Measurements from ENCODE around the gene KIAA0513. TPM values are rescaled to one million over a fixed set of nuclear protein-coding genes. Genes with fewer than 3 reads are reported as not detected.
A peak's percentile ranks its signal among the peaks of the same experiment; 100 is the strongest.

The KIAA0513 gene
- total and polyA plus RNA-seq, 2 of the 13 experiments (the other 11 are each of a cell fraction or from before 2014, with no cell fraction given), result 1.8 TPM

DNA sequence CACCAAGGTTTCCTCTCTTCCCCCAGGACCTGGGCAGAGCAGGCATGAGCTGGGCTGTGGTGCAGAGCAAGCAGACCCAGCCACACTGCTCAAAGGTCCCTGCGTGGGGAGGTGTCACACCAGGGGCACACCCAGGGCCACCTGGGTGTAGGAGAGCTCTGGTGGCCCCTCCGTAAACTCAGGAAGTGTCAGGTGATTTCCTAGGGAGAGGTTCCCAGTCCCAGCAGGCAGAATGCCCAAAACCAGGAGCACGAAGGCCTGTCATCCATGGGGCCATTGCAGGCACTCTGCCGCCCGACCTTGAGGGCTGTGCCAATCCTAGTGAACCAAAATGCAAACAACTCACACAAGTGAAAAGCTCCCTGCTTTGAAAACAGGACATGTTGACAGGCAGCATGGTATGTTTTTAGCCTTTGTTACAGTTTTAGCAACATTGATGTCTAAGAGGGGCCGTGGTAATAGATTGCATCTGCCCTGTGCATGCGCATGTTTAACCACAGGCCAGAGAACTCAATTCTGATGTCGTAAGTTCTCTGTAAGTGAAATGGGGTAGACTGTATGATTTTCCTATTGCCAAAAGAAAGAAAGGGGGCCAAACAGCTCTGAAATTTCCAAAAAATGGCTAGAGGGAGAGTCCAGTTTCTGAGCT, 63.4 kb downstream of the KIAA0513 start:
- no peak overlapping the region for H3K4me3 ChIP-seq (replicated peaks in 1 of 3; ENCODE audit: insufficient read depth in 1 of 3, low read depth in 2 of 3, low read length in 3 of 3)
- H3K9ac ChIP-seq (ENCODE audit: insufficient read depth, low read depth, low read length), result no peak overlapping the region
- no peaks in the 10 kb centered on the region for H3K36me3 ChIP-seq (replicated peaks in 1 of 2; ENCODE audit: control insufficient read depth in 1 of 2, insufficient read depth in 2 of 2, low read length in 2 of 2)
- FAIRE-seq (no peak), ATAC-seq (peak; percentile 3; the same call in 1 of the 3 replicates), DNase-seq (ENCODE audit: low spot score) (no peak)
- POLR2A ChIA-PET, result no interaction called here
- TF ChIP-seq SALL1 (CRISPR knock-in tag; IDR thresholded peaks at IDR 0.05) (peak; percentile 23; the same call in 1 of the 2 replicates), NFIB (CRISPR knock-in tag; IDR thresholded peaks at IDR 0.05; ENCODE audit: borderline replicate concordance) (0 out of 2 replicates have a peak, but pooled peaks have one; percentile 27), ZMAT3 (CRISPR knock-in tag; conservative IDR thresholded peaks at IDR 0.05) (no peak), MXI1 (IDR thresholded peaks at IDR 0.05; ENCODE audit: borderline replicate concordance, low read depth, low read length) (0 out of 3 replicates have a peak, but pooled peaks have one; percentile 14), ZNF143 (CRISPR knock-in tag; IDR thresholded peaks at IDR 0.05) (no peak)
- TF ChIP-seq, protein P1, sequence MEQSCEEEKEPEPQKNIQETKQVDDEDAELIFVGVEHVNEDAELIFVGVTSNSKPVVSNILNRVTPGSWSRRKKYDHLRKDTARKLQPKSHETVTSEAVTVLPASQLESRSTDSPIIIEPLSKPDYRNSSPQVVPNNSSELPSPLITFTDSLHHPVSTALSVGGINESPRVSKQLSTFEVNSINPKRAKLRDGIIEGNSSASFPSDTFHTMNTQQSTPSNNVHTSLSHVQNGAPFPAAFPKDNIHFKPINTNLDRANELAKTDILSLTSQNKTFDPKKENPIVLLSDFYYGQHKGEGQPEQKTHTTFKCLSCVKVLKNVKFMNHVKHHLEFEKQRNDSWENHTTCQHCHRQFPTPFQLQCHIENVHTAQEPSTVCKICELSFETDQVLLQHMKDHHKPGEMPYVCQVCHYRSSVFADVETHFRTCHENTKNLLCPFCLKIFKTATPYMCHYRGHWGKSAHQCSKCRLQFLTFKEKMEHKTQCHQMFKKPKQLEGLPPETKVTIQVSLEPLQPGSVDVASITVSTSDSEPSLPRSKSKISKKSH (CRISPR knock-in tag; IDR thresholded peaks at IDR 0.05; ENCODE audit: borderline replicate concordance), result 0 out of 2 replicates have a peak, but pooled peaks have one; percentile 31
- TF ChIP-seq, protein P2, sequence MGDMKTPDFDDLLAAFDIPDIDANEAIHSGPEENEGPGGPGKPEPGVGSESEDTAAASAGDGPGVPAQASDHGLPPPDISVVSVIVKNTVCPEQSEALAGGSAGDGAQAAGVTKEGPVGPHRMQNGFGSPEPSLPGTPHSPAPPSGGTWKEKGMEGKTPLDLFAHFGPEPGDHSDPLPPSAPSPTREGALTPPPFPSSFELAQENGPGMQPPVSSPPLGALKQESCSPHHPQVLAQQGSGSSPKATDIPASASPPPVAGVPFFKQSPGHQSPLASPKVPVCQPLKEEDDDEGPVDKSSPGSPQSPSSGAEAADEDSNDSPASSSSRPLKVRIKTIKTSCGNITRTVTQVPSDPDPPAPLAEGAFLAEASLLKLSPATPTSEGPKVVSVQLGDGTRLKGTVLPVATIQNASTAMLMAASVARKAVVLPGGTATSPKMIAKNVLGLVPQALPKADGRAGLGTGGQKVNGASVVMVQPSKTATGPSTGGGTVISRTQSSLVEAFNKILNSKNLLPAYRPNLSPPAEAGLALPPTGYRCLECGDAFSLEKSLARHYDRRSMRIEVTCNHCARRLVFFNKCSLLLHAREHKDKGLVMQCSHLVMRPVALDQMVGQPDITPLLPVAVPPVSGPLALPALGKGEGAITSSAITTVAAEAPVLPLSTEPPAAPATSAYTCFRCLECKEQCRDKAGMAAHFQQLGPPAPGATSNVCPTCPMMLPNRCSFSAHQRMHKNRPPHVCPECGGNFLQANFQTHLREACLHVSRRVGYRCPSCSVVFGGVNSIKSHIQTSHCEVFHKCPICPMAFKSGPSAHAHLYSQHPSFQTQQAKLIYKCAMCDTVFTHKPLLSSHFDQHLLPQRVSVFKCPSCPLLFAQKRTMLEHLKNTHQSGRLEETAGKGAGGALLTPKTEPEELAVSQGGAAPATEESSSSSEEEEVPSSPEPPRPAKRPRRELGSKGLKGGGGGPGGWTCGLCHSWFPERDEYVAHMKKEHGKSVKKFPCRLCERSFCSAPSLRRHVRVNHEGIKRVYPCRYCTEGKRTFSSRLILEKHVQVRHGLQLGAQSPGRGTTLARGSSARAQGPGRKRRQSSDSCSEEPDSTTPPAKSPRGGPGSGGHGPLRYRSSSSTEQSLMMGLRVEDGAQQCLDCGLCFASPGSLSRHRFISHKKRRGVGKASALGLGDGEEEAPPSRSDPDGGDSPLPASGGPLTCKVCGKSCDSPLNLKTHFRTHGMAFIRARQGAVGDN (CRISPR knock-in tag; IDR thresholded peaks at IDR 0.05), result peak; percentile 26; the same call in 1 of the 2 replicates
- CTCF ChIA-PET (ENCODE audit: low intra/inter-chr PET ratio, low total read pairs), result no interaction called here
- intact Hi-C loops (cut with micrococcal nuclease; ENCODE audit: unreplicated experiment), result no loop called here
- 20% methylated on average over 7 of the region's 8 CpGs for WGBS (ENCODE audit: low lambda C conversion rate)
- no peak overlapping the region for H2AFZ ChIP-seq (ENCODE audit: low read length)
- no peak overlapping the region for H3K4me2 ChIP-seq (ENCODE audit: low read depth, low read length)
- H3K4me1 ChIP-seq (ENCODE audit: insufficient read depth, low read length), result peaks cover 7% of the 10 kb centered on the region; the same call in 1 of the 2 replicates
- H3K27ac ChIP-seq (ENCODE audit: extremely low read length, insufficient read depth, low read length), result no peak overlapping the region
- H4K20me1 ChIP-seq (ENCODE audit: insufficient read depth, low read length), result no peaks in the 10 kb centered on the region; the same call in 1 of the 2 replicates
- peaks cover 18 to 87% of the 10 kb centered on the region in 2 experiments; a peak in 4 of 5 replicates for H3K27me3 ChIP-seq (ENCODE audit: control insufficient read depth in 1 of 2, insufficient read depth in 2 of 2, low read length in 2 of 2)
- H3K79me2 ChIP-seq (ENCODE audit: insufficient read depth, low read length), result no peaks in the 10 kb centered on the region
- in situ Hi-C loops (cut with HindIII; ENCODE audit: extremely low pct_ligation_motif_present, low pct_unique_long_range_greater_than_20kb), result no loop called here
- BruUV-seq (replicated peaks), result no TSS peak
- no peaks in the 10 kb centered on the region for H3K9me3 ChIP-seq (ENCODE audit: low read length)

All from HepG2 (cell line).